NCI-H2196 treated with DMSO at 0.1 percent for 48 hours (cell line): ENCODE results near the gene MKS1.

Experiments used
- DNase-seq: peaks from one replicate; lab custom pipeline; 2025; ENCODE audit not compliant: unreplicated experiment; lab: John Stamatoyannopoulos, UW

Gene MKS1

GRCh38 chr17:58219007-58219788 is at the start of gene MKS1:
Gene MKS1, minus strand, starts transcription at chr17:58219255. Its CDS starts 25 bp downstream, at chr17:58219230.
- DNase-seq, result peak; percentile 84

GRCh38 chr17:58268326-58268725 is 49.3 kb upstream of the MKS1 start:
- no peak for DNase-seq

GRCh38 chr17:58267347-58268324 is 48.6 kb upstream of the MKS1 start:
- DNase-seq, result no peak

GRCh38 chr17:58265902-58266875 is 47.1 kb upstream of the MKS1 start:
- DNase-seq, result no peak

GRCh38 chr17:58265271-58265670 is 46.2 kb upstream of the MKS1 start:
- DNase-seq, result no peak

- DNase-seq, result no peak
Measured at GRCh38 chr17:58264407-58265103, 45.5 kb upstream of the MKS1 start.

- DNase-seq, result no peak
Measured at GRCh38 chr17:58263773-58264172, 44.7 kb upstream of the MKS1 start.

- no peak for DNase-seq
Measured at GRCh38 chr17:58262149-58262548, 43.1 kb upstream of the MKS1 start.

GRCh38 chr17:58254803-58255202 is 35.7 kb upstream of the MKS1 start:
- DNase-seq, result no peak

GRCh38 chr17:58253082-58253481 is 34.0 kb upstream of the MKS1 start:
- no peak for DNase-seq

- no peak for DNase-seq
Measured at GRCh38 chr17:58252141-58252540, 33.1 kb upstream of the MKS1 start.

- no peak for DNase-seq
Measured at GRCh38 chr17:58250344-58251011, 31.4 kb upstream of the MKS1 start.

GRCh38 chr17:58249270-58250133 is 30.4 kb upstream of the MKS1 start:
- DNase-seq, result peak; percentile 69

GRCh38 chr17:58248955-58249269 is 29.9 kb upstream of the MKS1 start:
- no peak for DNase-seq

- no peak for DNase-seq
Measured at GRCh38 chr17:58247511-58248363, 28.7 kb upstream of the MKS1 start.

GRCh38 chr17:58246781-58247180 is 27.7 kb upstream of the MKS1 start:
- no peak for DNase-seq

GRCh38 chr17:58246104-58246740 is 27.2 kb upstream of the MKS1 start:
- no peak for DNase-seq
